Hepatocyte (in vitro differentiated cells): ENCODE measurements around the gene SLC43A1. TPM values are rescaled to one million over a fixed set of nuclear protein-coding genes. Genes with fewer than 3 reads are reported as not detected.

Experiments used
- DNase-seq: peaks from one replicate; pipeline ENCODE4 v3.0.0-alpha.2; 2016; ENCODE audit warnings: low spot score
- H2AFZ ChIP-seq: fragments of 200-600 bp; sonication (generic); 2 replicates; pipeline ENCODE4 v1.6.0; 2016; ENCODE audit warnings: antibody characterized with exemption, mild to moderate bottlenecking
- H3K27ac ChIP-seq: fragments of 200-600 bp; sonication (generic); 2 replicates; pipeline ENCODE4 v1.5.1; 2016; ENCODE audit warnings: mild to moderate bottlenecking
- H3K27me3 ChIP-seq: fragments of 200-600 bp; sonication (generic); 2 replicates; pipeline ENCODE4 v1.6.1; 2016
- H3K36me3 ChIP-seq: fragments of 200-600 bp; sonication (generic); replicated peaks from 2 replicates; pipeline ENCODE4 v1.5.1; 2016; ENCODE audit warnings: low read depth; ENCODE audit not compliant: insufficient read depth
- H3K4me1 ChIP-seq: fragments of 200-600 bp; sonication (generic); 2 replicates; pipeline ENCODE4 v1.5.1; 2016; ENCODE audit warnings: mild to moderate bottlenecking, moderate library complexity; ENCODE audit not compliant: insufficient read depth
- H3K4me2 ChIP-seq: fragments of 200-600 bp; sonication (generic); 2 replicates; pipeline ENCODE4 v1.6.0; 2016
- H3K4me3 ChIP-seq: fragments of 200-600 bp; sonication (generic); 2 replicates; pipeline ENCODE4 v1.5.1; 2016; ENCODE audit warnings: mild to moderate bottlenecking
- H3K79me2 ChIP-seq: fragments of 200-600 bp; sonication (generic); 2 replicates; pipeline ENCODE4 v1.6.0; 2017; ENCODE audit warnings: mild to moderate bottlenecking
- H3K9me2 ChIP-seq: fragments of 200-600 bp; sonication (generic); replicated peaks from 2 replicates; pipeline ENCODE4 v1.6.0; 2017; ENCODE audit warnings: mild to moderate bottlenecking; ENCODE audit not compliant: insufficient read depth
- H3K9me3 ChIP-seq: fragments of 200-600 bp; sonication (generic); 2 replicates; pipeline ENCODE4 v1.5.1; 2016; ENCODE audit warnings: low read depth, mild to moderate bottlenecking
- H4K20me1 ChIP-seq: fragments of 200-600 bp; sonication (generic); 2 replicates; pipeline ENCODE4 v1.6.0; 2016; ENCODE audit warnings: mild to moderate bottlenecking; ENCODE audit not compliant: insufficient read depth, poor library complexity, severe bottlenecking
- CTCF ChIP-seq: fragments of 200-600 bp; sonication (generic); IDR thresholded peaks from 2 replicates; pipeline ENCODE4 v1.5.1; 2016; ENCODE audit warnings: antibody characterized with exemption, mild to moderate bottlenecking; ENCODE audit not compliant: poor library complexity
- EZH2 ChIP-seq: fragments of 200-600 bp; sonication (generic); IDR thresholded peaks from 2 replicates; pipeline ENCODE4 v1.6.1; 2016; ENCODE audit warnings: antibody characterized with exemption, mild to moderate bottlenecking, borderline replicate concordance
- EZH2phosphoT487 ChIP-seq: fragments of 200-600 bp; sonication (generic); IDR thresholded peaks from one replicate; pipeline ENCODE4 v1.6.1; 2018; ENCODE audit warnings: antibody characterized with exemption, mild to moderate bottlenecking, low read depth, moderate library complexity; ENCODE audit not compliant: unreplicated experiment, severe bottlenecking
- WGBS: methylation state at CpG from one replicate; pipeline ENCODE4 v1.1.6; 2016; ENCODE audit warnings: low lambda C conversion rate; ENCODE audit errors: missing lambda C conversion rate; 5-methylcytosine and 5-hydroxymethylcytosine counted together
- polyA plus RNA-seq: library from polyadenylated mRNA; unstranded; fragments of >200 nt; fragmentation: Nextera tagmentation; extraction: Ambion mirVana; gene quantifications from 2 replicates; pipeline ENCODE4 v1.2.1, GENCODE V29; 2016
- total RNA-seq: library from RNA; depleted of rRNA; stranded (reverse); fragments of >200 nt; gene quantifications from 2 replicates; pipeline ENCODE4 v1.2.3, GENCODE V29; 2014

The SLC43A1 gene
- total and polyA plus RNA-seq, 2 experiments from 2014 or later: 39.5 to 40.4 TPM

- Histone ChIP-seq H3K9me2 (no peaks in the 10 kb centered on the region), H3K4me2 (peak overlapping the region; percentile 99), H3K79me2 (no peaks in the 10 kb centered on the region), H3K4me1 (peaks cover 10% of the 10 kb centered on the region), H3K27ac (no peak overlapping the region), H3K4me3 (peak overlapping the region; percentile 52), H2AFZ (peak overlapping the region; percentile 71), H3K36me3 (no peaks in the 10 kb centered on the region), H4K20me1 (no peaks in the 10 kb centered on the region), H3K9me3 (no peaks in the 10 kb centered on the region), H3K27me3 (peaks cover 46% of the 10 kb centered on the region)
- 4% methylated on average over 44 of the region's 52 CpGs for WGBS
- peak; percentile 81 for DNase-seq
- TF ChIP-seq EZH2phosphoT487: no peak
- peak; percentile 81 for TF ChIP-seq CTCF
- peak; percentile 29 for TF ChIP-seq EZH2
Measured at GRCh38 chr11:57482782-57483561, 32.5 kb downstream of the SLC43A1 start.

- no peak overlapping the region for H3K27ac ChIP-seq
- H4K20me1 ChIP-seq: no peaks in the 10 kb centered on the region
Measured at GRCh38 chr11:57481915-57482781, 33.4 kb downstream of the SLC43A1 start.

GRCh38 chr11:57481315-57481714, 34.2 kb downstream of the SLC43A1 start:
- no peak overlapping the region for H2AFZ ChIP-seq
- H3K79me2 ChIP-seq: no peaks in the 10 kb centered on the region
- H3K9me2 ChIP-seq: no peaks in the 10 kb centered on the region
- no peak overlapping the region for H3K4me3 ChIP-seq
- H3K4me2 ChIP-seq: no peak overlapping the region
- H3K9me3 ChIP-seq: no peaks in the 10 kb centered on the region
- WGBS: 41% methylated on average over 2 of the region's 2 CpGs
- no peaks in the 10 kb centered on the region for H3K36me3 ChIP-seq
- no peak for DNase-seq
- H3K4me1 ChIP-seq: peaks cover 14% of the 10 kb centered on the region
- no peak for TF ChIP-seq EZH2phosphoT487
- no peak for TF ChIP-seq EZH2
- TF ChIP-seq CTCF: no peak
- no peak overlapping the region for H3K27ac ChIP-seq
- H4K20me1 ChIP-seq: no peaks in the 10 kb centered on the region
- H3K27me3 ChIP-seq: peaks cover 62% of the 10 kb centered on the region

More at GRCh38 chr11:57481915-57482781, 33.4 kb downstream of the SLC43A1 start:
- Histone ChIP-seq H3K79me2 (no peaks in the 10 kb centered on the region), H3K9me3 (no peaks in the 10 kb centered on the region), H3K4me1 (peaks cover 10% of the 10 kb centered on the region), H3K4me3 (peak overlapping the region; percentile 52), H3K27me3 (peaks cover 54% of the 10 kb centered on the region), H3K36me3 (no peaks in the 10 kb centered on the region), H3K9me2 (no peaks in the 10 kb centered on the region), H2AFZ (no peak overlapping the region), H3K4me2 (peak overlapping the region; percentile 99)
- 17% methylated on average over 23 of the region's 44 CpGs for WGBS
- TF ChIP-seq EZH2phosphoT487 (no peak), EZH2 (peak; percentile 16)
- no peak for DNase-seq
